Progenitor cell of endocrine pancreas (in vitro differentiated cells): ENCODE measurements around the gene HAGH. TPM values are rescaled to one million over a fixed set of nuclear protein-coding genes. Genes with fewer than 3 reads are reported as not detected.
A peak's percentile ranks its signal among the peaks of the same experiment; 100 is the strongest.
"Not testable (repeated sequence)": the region's sequence is repeated elsewhere in the genome, so short reads cannot be mapped to it uniquely, and the experiment has no call there.

Experiments
- DNase-seq: peaks from one replicate; pipeline ENCODE4 v3.0.0; 2021; ENCODE audit warnings: low spot score; ENCODE audit not compliant: unreplicated experiment
- H3K27ac Mint-ChIP-seq: 2 replicates; pipeline ENCODE4 v1.8.0; 2021; ENCODE audit warnings: mild to moderate bottlenecking, moderate library complexity, mixed read lengths
- H3K27me3 Mint-ChIP-seq: 2 replicates; pipeline ENCODE4 v1.8.0; 2021; ENCODE audit warnings: mixed read lengths
- H3K36me3 Mint-ChIP-seq: 2 replicates; pipeline ENCODE4 v1.8.0; 2022; ENCODE audit warnings: mixed read lengths; ENCODE audit not compliant: insufficient read depth
- H3K4me1 Mint-ChIP-seq: 2 replicates; pipeline ENCODE4 v1.8.0; 2021; ENCODE audit warnings: low read depth, mixed read lengths
- H3K4me3 Mint-ChIP-seq: 2 replicates; pipeline ENCODE4 v1.8.0; 2021; ENCODE audit warnings: low read depth, mild to moderate bottlenecking, moderate library complexity, mixed read lengths
- H3K9me3 Mint-ChIP-seq: 2 replicates; pipeline ENCODE4 v1.8.0; 2021; ENCODE audit warnings: low read depth, mixed read lengths
- total RNA-seq: library from RNA; stranded (reverse); gene quantifications from 2 replicates; pipeline ENCODE4 v1.2.1, GENCODE V29; 2021
- TF ChIP-seq, protein P1 (sequence below): fragments of 200-600 bp; sonication (generic); IDR thresholded peaks from one replicate; pipeline ENCODE4 v1.5.0; 2021; ENCODE audit warnings: antibody characterized with exemption, mild to moderate bottlenecking; ENCODE audit not compliant: unreplicated experiment

Gene HAGH
- total RNA-seq, 1 donor from 2014 or later: 43.6 TPM

DNA sequence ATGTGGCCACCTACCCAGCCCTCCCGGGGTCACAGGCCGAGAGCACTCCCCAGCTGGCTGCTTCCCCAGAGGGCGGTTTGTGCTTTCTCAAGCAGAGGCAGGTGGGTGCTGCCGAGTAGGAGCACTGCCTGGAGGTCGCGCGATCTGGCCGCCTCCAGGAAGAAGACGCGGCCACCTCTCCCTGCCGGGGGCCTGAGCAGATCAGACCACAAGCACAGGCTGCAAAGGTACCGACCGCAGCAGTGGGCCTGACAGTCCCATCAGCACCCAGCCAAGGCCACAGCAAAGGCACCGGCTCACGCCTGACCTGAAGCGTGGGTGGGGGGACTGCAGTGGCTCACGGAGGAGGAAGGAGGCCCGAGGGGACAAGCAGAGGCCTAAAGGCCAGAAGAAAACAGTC lies 17.9 kb downstream of the HAGH start:
- Mint-ChIP-seq H3K27ac (no peak overlapping the region), H3K4me3 (no peak overlapping the region), H3K4me1 (no peaks in the 10 kb centered on the region), H3K27me3 (no peaks in the 10 kb centered on the region), H3K9me3 (no peaks in the 10 kb centered on the region), H3K36me3 (peaks cover 27% of the 10 kb centered on the region)
- TF ChIP-seq, protein P1, sequence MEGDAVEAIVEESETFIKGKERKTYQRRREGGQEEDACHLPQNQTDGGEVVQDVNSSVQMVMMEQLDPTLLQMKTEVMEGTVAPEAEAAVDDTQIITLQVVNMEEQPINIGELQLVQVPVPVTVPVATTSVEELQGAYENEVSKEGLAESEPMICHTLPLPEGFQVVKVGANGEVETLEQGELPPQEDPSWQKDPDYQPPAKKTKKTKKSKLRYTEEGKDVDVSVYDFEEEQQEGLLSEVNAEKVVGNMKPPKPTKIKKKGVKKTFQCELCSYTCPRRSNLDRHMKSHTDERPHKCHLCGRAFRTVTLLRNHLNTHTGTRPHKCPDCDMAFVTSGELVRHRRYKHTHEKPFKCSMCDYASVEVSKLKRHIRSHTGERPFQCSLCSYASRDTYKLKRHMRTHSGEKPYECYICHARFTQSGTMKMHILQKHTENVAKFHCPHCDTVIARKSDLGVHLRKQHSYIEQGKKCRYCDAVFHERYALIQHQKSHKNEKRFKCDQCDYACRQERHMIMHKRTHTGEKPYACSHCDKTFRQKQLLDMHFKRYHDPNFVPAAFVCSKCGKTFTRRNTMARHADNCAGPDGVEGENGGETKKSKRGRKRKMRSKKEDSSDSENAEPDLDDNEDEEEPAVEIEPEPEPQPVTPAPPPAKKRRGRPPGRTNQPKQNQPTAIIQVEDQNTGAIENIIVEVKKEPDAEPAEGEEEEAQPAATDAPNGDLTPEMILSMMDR: no peak
- no peak for DNase-seq

DNA sequence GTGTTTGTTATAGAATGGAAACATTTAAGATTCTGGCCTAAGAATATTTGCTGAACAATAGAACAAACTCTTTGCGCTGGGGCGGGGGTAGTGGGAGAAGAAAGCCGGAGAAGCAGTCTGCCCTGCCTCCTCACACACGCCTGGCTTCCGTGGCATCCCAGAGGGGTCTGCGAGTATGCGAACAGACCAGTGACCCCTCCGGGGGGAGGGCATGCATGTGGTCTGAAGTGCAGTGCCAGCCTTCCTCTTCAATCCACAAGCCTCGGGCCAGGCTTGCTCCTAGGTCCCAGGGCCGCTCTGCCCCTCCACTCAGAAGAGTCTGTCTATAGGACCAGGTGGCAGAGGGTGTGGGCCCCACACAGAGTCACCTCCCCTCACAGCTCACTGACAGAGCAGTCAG lies 19.0 kb downstream of the HAGH start:
- Mint-ChIP-seq H3K27ac (no peak overlapping the region), H3K9me3 (no peaks in the 10 kb centered on the region), H3K27me3 (no peaks in the 10 kb centered on the region), H3K4me1 (no peaks in the 10 kb centered on the region), H3K36me3 (peaks cover 22% of the 10 kb centered on the region), H3K4me3 (no peak overlapping the region)
- TF ChIP-seq, protein P1: no peak
- DNase-seq: no peak

DNA sequence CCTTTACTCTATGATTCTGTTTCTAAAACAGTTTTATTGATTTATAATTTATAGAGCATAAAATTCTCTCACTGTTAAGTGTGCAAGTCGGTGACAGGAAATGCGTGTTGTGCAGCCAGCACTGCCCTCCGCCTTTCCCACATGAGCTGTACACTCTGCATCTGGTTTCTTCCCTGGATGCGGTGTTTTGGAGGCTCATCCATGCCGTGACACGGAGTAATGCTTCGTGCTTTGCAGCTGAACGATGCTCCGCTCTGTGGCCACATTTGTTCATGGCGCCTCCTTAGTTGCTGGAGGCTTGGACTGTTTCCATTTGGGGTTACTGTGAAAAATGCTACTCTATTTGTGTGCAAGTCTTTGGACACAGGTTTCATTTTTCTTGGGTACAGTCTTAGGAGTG lies 25.9 kb downstream of the HAGH start:
- peaks cover 7% of the 10 kb centered on the region for H3K9me3 Mint-ChIP-seq
- TF ChIP-seq, protein P1: no peak
- H3K4me1 Mint-ChIP-seq: no peaks in the 10 kb centered on the region
- peaks cover 17% of the 10 kb centered on the region for H3K36me3 Mint-ChIP-seq
- no peak overlapping the region for H3K27ac Mint-ChIP-seq
- no peaks in the 10 kb centered on the region for H3K27me3 Mint-ChIP-seq
- H3K4me3 Mint-ChIP-seq: no peak overlapping the region
- DNase-seq: no peak

DNA sequence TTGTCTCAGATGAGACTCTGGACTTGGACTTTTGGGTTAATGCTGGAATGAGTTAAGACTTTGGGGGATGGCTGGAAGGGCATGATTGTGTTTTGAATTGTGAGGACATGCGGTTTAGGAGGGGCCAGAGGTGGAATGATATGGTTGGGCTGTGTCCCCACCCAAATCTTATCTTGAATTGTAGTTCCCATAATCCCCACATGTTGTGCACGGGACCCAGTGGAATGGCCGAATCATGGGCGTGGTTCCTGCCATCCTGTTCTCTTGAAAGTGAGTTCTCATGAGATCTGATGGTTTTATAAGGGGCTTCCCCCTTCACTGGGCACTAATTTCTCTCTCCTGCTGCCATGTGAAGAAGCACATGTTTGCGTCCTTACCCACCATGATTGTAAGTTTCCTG lies 27.4 kb downstream of the HAGH start:
- not testable (repeated sequence) for H3K4me1 Mint-ChIP-seq, H3K9me3 Mint-ChIP-seq, H3K27ac Mint-ChIP-seq, DNase-seq, H3K4me3 Mint-ChIP-seq, H3K27me3 Mint-ChIP-seq
- peaks cover 14% of the 10 kb centered on the region for H3K36me3 Mint-ChIP-seq

DNA sequence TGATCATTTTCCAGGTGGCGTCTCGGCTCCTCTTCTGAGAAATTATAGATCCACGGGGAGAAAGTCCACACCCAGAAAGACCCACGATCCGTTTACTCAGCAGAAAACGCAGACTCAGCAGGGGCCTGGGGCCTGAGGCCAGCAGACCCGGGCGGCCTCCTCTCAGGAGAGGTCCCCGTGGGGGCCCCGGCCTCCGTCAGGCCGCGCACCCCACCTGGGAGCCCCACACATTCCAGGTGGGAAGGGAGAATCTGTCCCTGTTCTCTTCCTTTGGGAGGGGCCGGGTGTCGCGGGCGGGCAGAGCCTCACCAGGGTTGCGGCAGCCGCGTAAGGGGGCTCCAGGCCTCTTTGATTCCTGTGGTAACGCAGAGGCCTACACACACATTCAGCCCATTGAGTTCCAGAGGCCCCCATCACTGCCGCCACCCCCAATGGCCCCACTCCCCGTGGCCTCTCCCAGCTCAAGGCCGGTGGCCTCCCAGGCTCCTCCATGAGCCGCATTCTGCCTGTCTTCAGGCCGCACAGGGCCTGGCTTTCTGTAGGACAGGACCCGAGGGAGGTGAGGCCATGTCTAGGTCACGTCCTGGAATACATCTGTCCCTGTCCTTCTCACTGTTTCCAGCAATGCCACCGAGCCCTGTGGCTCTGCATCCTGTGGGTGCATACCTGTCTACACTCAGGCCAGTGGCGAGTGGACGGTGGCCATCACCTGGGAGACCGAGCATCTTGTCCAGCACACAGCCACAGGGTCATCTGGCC lies 31.5 kb downstream of the HAGH start:
- DNase-seq: no peak
- peaks cover 3% of the 10 kb centered on the region for H3K4me1 Mint-ChIP-seq
- no peak overlapping the region for H3K27ac Mint-ChIP-seq
- no peaks in the 10 kb centered on the region for H3K27me3 Mint-ChIP-seq
- TF ChIP-seq, protein P1: no peak
- no peak overlapping the region for H3K4me3 Mint-ChIP-seq
- H3K9me3 Mint-ChIP-seq: peaks cover 7% of the 10 kb centered on the region
- peaks cover 8% of the 10 kb centered on the region for H3K36me3 Mint-ChIP-seq

DNA sequence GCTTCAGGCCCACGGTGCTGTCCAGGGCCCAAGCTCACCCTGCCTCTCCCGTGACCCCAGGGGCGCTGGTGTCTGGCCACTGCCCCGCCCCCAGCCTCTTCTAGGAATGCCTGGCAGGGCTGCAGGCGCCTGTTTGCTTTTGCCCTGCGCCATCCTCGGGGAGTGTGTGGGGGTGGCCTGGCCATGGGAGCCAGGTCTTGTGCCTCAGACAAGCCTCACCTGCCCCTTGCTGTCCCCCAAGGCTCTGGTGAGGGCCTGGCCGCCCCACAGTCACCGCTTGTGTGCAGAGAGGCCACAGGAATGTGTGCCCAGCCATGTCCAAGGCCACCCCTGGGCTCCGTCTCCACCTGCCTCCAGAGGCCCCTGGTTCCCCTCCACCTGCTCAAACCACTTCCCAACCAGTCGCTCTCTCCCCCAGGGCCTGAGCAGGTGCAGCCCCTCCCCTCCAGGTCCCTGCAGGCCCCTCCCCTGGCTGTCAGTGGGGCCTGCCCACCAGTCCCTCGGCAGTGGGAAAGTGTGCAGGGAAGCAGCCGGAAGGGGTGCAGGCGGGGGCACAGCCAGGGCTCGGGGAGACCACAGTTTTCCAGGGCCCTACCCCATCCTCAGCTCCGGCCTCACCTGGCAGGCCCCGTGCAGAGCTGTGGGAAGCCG lies 32.3 kb downstream of the HAGH start:
- H3K27ac Mint-ChIP-seq: peak overlapping the region; percentile 62
- H3K4me3 Mint-ChIP-seq: no peak overlapping the region
- TF ChIP-seq, protein P1: no peak
- peak; percentile 33 for DNase-seq
- peaks cover 5% of the 10 kb centered on the region for H3K9me3 Mint-ChIP-seq
- no peaks in the 10 kb centered on the region for H3K27me3 Mint-ChIP-seq
- peaks cover 5% of the 10 kb centered on the region for H3K36me3 Mint-ChIP-seq
- H3K4me1 Mint-ChIP-seq: peaks cover 3% of the 10 kb centered on the region
